WTC11 (cell line): ENCODE data around the gene ABHD6.

Experiments used
- ATF3 ChIP-seq: sonication (generic); formaldehyde crosslinking; conservative IDR thresholded peaks from 2 replicates; pipeline ENCODE4 v1.8.1; 2022; ENCODE audit warnings: mild to moderate bottlenecking, missing genetic modification reagents
- CTCF ChIP-seq: fragments of 200-600 bp; IDR thresholded peaks from 2 replicates; pipeline ENCODE4 v1.8.0; 2022; ENCODE audit warnings: antibody characterized with exemption
- ESRRA ChIP-seq: sonication (generic); formaldehyde crosslinking; IDR thresholded peaks from 2 replicates; pipeline ENCODE4 v1.8.1; 2022; ENCODE audit warnings: mild to moderate bottlenecking, missing genetic modification reagents, borderline replicate concordance
- FOXP4 ChIP-seq: sonication (generic); formaldehyde crosslinking; IDR thresholded peaks from 2 replicates; pipeline ENCODE4 v1.8.0; 2022; ENCODE audit warnings: mild to moderate bottlenecking, missing genetic modification reagents
- IRF1 ChIP-seq: sonication (generic); formaldehyde crosslinking; IDR thresholded peaks from 2 replicates; pipeline ENCODE4 v1.8.0; 2023; ENCODE audit warnings: missing genetic modification reagents
- IRF2 ChIP-seq: sonication (generic); formaldehyde crosslinking; IDR thresholded peaks from 2 replicates; pipeline ENCODE4 v1.8.0; 2022; ENCODE audit warnings: low read depth, missing genetic modification reagents, borderline replicate concordance
- PRDM15 ChIP-seq: sonication (generic); formaldehyde crosslinking; IDR thresholded peaks from 2 replicates; pipeline ENCODE4 v1.8.0; 2022; ENCODE audit warnings: missing genetic modification reagents
- PREB ChIP-seq: sonication (generic); formaldehyde crosslinking; IDR thresholded peaks from 2 replicates; pipeline ENCODE4 v1.8.1; 2022; ENCODE audit warnings: mild to moderate bottlenecking, missing genetic modification reagents, moderate library complexity, borderline replicate concordance
- TEAD4 ChIP-seq: sonication (generic); formaldehyde crosslinking; IDR thresholded peaks from 2 replicates; pipeline ENCODE4 v1.8.0; 2022; ENCODE audit warnings: mild to moderate bottlenecking, missing genetic modification reagents
- TP53 ChIP-seq: sonication (generic); formaldehyde crosslinking; IDR thresholded peaks from 2 replicates; pipeline ENCODE4 v1.8.1; 2023; ENCODE audit warnings: mild to moderate bottlenecking, missing genetic modification reagents
- USF2 ChIP-seq: sonication (generic); formaldehyde crosslinking; IDR thresholded peaks from 2 replicates; pipeline ENCODE4 v1.8.1; 2023; ENCODE audit warnings: mild to moderate bottlenecking, missing genetic modification reagents, moderate library complexity
- ZNF263 ChIP-seq: sonication (generic); formaldehyde crosslinking; IDR thresholded peaks from 2 replicates; pipeline ENCODE4 v1.8.1; 2022; ENCODE audit warnings: low read depth, mild to moderate bottlenecking, moderate library complexity, missing genetic modification reagents
- ZNF423 ChIP-seq: fragments of 250-450 bp; sonication (Bioruptor Pico); IDR thresholded peaks from 2 replicates; pipeline ENCODE4 v2.1.2; 2022; ENCODE audit warnings: mild to moderate bottlenecking, moderate library complexity
- ZNF512 ChIP-seq: sonication (generic); formaldehyde crosslinking; IDR thresholded peaks from 2 replicates; pipeline ENCODE4 v1.8.1; 2022; ENCODE audit warnings: missing genetic modification reagents, borderline replicate concordance

GRCh38 chr3:58217209-58217811, 20.3 kb upstream of the ABHD6 start:
- TF ChIP-seq ZNF423 (CRISPR knock-in tag) (no peak), CTCF (peak; percentile 51; the same call in 1 of the 2 replicates), IRF1 (CRISPR knock-in tag) (no peak), FOXP4 (no peak), IRF2 (CRISPR knock-in tag) (no peak), TEAD4 (CRISPR knock-in tag) (no peak), ATF3 (CRISPR knock-in tag) (no peak), TP53 (no peak; the same call in 1 of the 2 replicates), ESRRA (CRISPR knock-in tag) (no peak), ZNF512 (CRISPR knock-in tag) (no peak), PRDM15 (no peak), USF2 (CRISPR knock-in tag) (peak; percentile 53; the same call in 1 of the 2 replicates), PREB (CRISPR knock-in tag) (no peak), ZNF263 (CRISPR knock-in tag) (no peak)
